HCT116 (cell line): ENCODE measurements around the gene B3GALT2. TPM values are rescaled to one million over a fixed set of nuclear protein-coding genes. Genes with fewer than 3 reads are reported as not detected.
A peak's percentile ranks its signal among the peaks of the same experiment; 100 is the strongest.

ENCODE experiments used
- ATAC-seq: fragments of 200-7000 bp; cut with Tn5 transposase; 2 replicates; pipeline ENCODE4 v1.9.1; 2020; ENCODE audit warnings: mild to moderate bottlenecking, moderate library complexity
- BruUV-seq: library from RNA; stranded (reverse); fragments of 400-500 nt; replicated peaks from 2 replicates; lab custom pipeline; 2021; lab: Mats Ljungman, UMichigan
- CTCF ChIA-PET: fragments of 300-600 bp; sonication (Branson Sonifier 250); formaldehyde crosslinking; loops from one replicate; lab custom pipeline; 2021; ENCODE audit warnings: antibody characterized with exemption; lab: Charles Lee
- POLR2A ChIA-PET: fragments of 300-600, 350-600 bp; sonication (Branson Sonifier 250); formaldehyde crosslinking; loops from one replicate; lab custom pipeline; 2021; ENCODE audit warnings: antibody characterized with exemption; lab: Charles Lee
- RAD21 ChIA-PET, 2 experiments: fragments of 300-600 bp; sonication (Branson Sonifier 250); formaldehyde crosslinking; loops; one replicate each; lab custom pipeline; 2023; ENCODE audit warnings: low total read pairs in 2 of 2; ENCODE audit not compliant: uncharacterized antibody in 2 of 2, unreplicated experiment in 2 of 2, low non-redundant PET in 1 of 2; lab: Charles Lee
- DNase-seq: peaks from one replicate; pipeline ENCODE4 v3.0.0-alpha.2; 2010; ENCODE audit warnings: low read depth, low spot score
- H2AFZ ChIP-seq: fragments of 200-600 bp; shearing (Covaris generic), sonication (generic); 2 replicates; pipeline ENCODE4 v1.6.1; 2017; ENCODE audit warnings: low read depth, mixed run types, mixed read lengths, antibody characterized with exemption, low read length; ENCODE audit not compliant: poor library complexity, severe bottlenecking
- H3K27ac ChIP-seq: 2 replicates; pipeline ENCODE4 v1.5.1; 2012; ENCODE audit warnings: low read depth, low read length
- H3K27me3 ChIP-seq: fragments of 200-600 bp; sonication (generic); 2 replicates; pipeline ENCODE4 v1.6.1; 2016; ENCODE audit warnings: mixed run types, low read length, mixed read lengths; ENCODE audit not compliant: insufficient read depth
- H3K36me3 ChIP-seq, 2 experiments: fragments of 200-500 bp in 1 of 2; fragments of 200-600 bp in 1 of 2; sonication (Bioruptor generic) in 1 of 2; sonication (generic) in 1 of 2; 2 replicates each; pipeline versions ENCODE4 v1.5.1 to v1.6.1; 2014 to 2016; ENCODE audit warnings: low read length in 2 of 2, inconsistent platforms in 1 of 2, mixed read lengths in 1 of 2, mixed run types in 1 of 2; ENCODE audit not compliant: insufficient read depth in 2 of 2, control insufficient read depth in 1 of 2
- H3K4me1 ChIP-seq, 2 experiments: fragments of 200-600 bp in 1 of 2; sonication (generic) in 1 of 2; 2 replicates each; pipeline versions ENCODE4 v1.5.1 to v1.6.1; 2012 to 2017; ENCODE audit warnings: low read length in 2 of 2, inconsistent platforms in 1 of 2, mild to moderate bottlenecking in 1 of 2, mixed read lengths in 1 of 2, mixed run types in 1 of 2, moderate library complexity in 1 of 2; ENCODE audit not compliant: insufficient read depth in 2 of 2, control insufficient read depth in 1 of 2
- H3K4me2 ChIP-seq: fragments of 200-600 bp; sonication (generic); 2 replicates; pipeline ENCODE4 v1.6.1; 2017; ENCODE audit warnings: mixed run types, low read length, mixed read lengths
- H3K4me3 ChIP-seq, 2 experiments: fragments of 200-600 bp in 1 of 2; sonication (generic) in 1 of 2; replicated peaks in 1 of 2; 2 replicates each; pipeline ENCODE4 v1.5.1; 2011 to 2016; ENCODE audit warnings: low read length in 2 of 2, control low read depth in 1 of 2, low read depth in 1 of 2, mild to moderate bottlenecking in 1 of 2, mixed read lengths in 1 of 2, mixed run types in 1 of 2
- H3K79me2 ChIP-seq: fragments of 200-600 bp; sonication (generic); 2 replicates; pipeline ENCODE4 v1.6.1; 2017; ENCODE audit warnings: mild to moderate bottlenecking, mixed run types, low read length, moderate library complexity, mixed read lengths; ENCODE audit not compliant: insufficient read depth
- H3K9ac ChIP-seq: fragments of 200-600 bp; sonication (generic); 2 replicates; pipeline ENCODE4 v1.6.1; 2016; ENCODE audit warnings: low read length, mixed read lengths
- H3K9me2 ChIP-seq: fragments of 200-600 bp; sonication (generic), shearing (Covaris generic); 2 replicates; pipeline ENCODE4 v1.6.1; 2017; ENCODE audit warnings: mixed run types, mild to moderate bottlenecking, moderate library complexity; ENCODE audit not compliant: insufficient read depth
- H3K9me3 ChIP-seq, 2 experiments: fragments of 200-500 bp in 1 of 2; fragments of 200-600 bp in 1 of 2; sonication (Bioruptor generic) in 1 of 2; sonication (generic) in 1 of 2; 2 replicates each; pipeline ENCODE4 v1.6.1; 2014 to 2017; ENCODE audit warnings: low read length in 2 of 2, mixed read lengths in 2 of 2, inconsistent platforms in 1 of 2, low read depth in 1 of 2, mild to moderate bottlenecking in 1 of 2, mixed run types in 1 of 2, moderate library complexity in 1 of 2; ENCODE audit not compliant: control insufficient read depth in 1 of 2, insufficient read depth in 1 of 2
- H4K20me1 ChIP-seq: fragments of 200-600 bp; sonication (generic), shearing (Covaris generic); 2 replicates; pipeline ENCODE4 v1.6.1; 2017; ENCODE audit warnings: mixed run types, mild to moderate bottlenecking, moderate library complexity; ENCODE audit not compliant: insufficient read depth
- CBX3 ChIP-seq: IDR thresholded peaks from 2 replicates; pipeline ENCODE4 v1.6.1; 2012; ENCODE audit warnings: low read depth
- CEBPB ChIP-seq: IDR thresholded peaks from 2 replicates; pipeline ENCODE4 v1.6.1; 2012; ENCODE audit warnings: low read depth
- CTCF ChIP-seq, 3 experiments: fragments of 200-600 bp in 1 of 3; sonication (generic) in 1 of 3; IDR thresholded peaks in 2 of 3; conservative IDR thresholded peaks in 1 of 3; 2 replicates each; pipeline ENCODE4 v1.5.1; 2012 to 2017; ENCODE audit warnings: low read depth in 2 of 3, low read length in 2 of 3, antibody characterized with exemption in 1 of 3, borderline replicate concordance in 1 of 3, control low read depth in 1 of 3, mild to moderate bottlenecking in 1 of 3, mixed read lengths in 1 of 3, mixed run types in 1 of 3, moderate library complexity in 1 of 3; ENCODE audit not compliant: insufficient read depth in 1 of 3
- ELF1 ChIP-seq: IDR thresholded peaks from 2 replicates; pipeline ENCODE4 v1.6.1; 2012; ENCODE audit warnings: low read depth, borderline replicate concordance
- EZH2 ChIP-seq: fragments of 200-600 bp; sonication (generic); IDR thresholded peaks from 2 replicates; pipeline ENCODE4 v1.6.1; 2017; ENCODE audit warnings: antibody characterized with exemption, mixed run types
- EZH2phosphoT487 ChIP-seq: fragments of 200-600 bp; IDR thresholded peaks from 2 replicates; pipeline ENCODE4 v1.6.1; 2018; ENCODE audit warnings: antibody characterized with exemption, borderline replicate concordance
- FOSL1 ChIP-seq: IDR thresholded peaks from 2 replicates; pipeline ENCODE4 v1.6.1; 2012; ENCODE audit warnings: low read depth
- RAD21 ChIP-seq: IDR thresholded peaks from 2 replicates; pipeline ENCODE4 v1.6.1; 2012; ENCODE audit warnings: low read depth, mild to moderate bottlenecking
- SP1 ChIP-seq: IDR thresholded peaks from 2 replicates; pipeline ENCODE4 v1.6.1; 2012; ENCODE audit warnings: low read depth
- SRF ChIP-seq: IDR thresholded peaks from 2 replicates; pipeline ENCODE4 v1.6.1; 2012; ENCODE audit warnings: low read depth
- ZFX ChIP-seq: fragments of 450-650 bp; IDR thresholded peaks from 2 replicates; pipeline ENCODE4 v1.6.1; 2017
- intact Hi-C: fragments of 100-400 bp; cut with micrococcal nuclease; formaldehyde crosslinking; loops from 2 replicates; pipeline ENCODE4 v1.10.0; 2022
- total RNA-seq: library from RNA; stranded (reverse); gene quantifications from one replicate; pipeline ENCODE4 v1.2.1, GENCODE V29; 2021; ENCODE audit not compliant: unreplicated experiment
- TF ChIP-seq, protein P1 (sequence below): IDR thresholded peaks from 2 replicates; pipeline ENCODE4 v1.6.1; 2012
- TF ChIP-seq, protein P2 (sequence below): IDR thresholded peaks from 2 replicates; pipeline ENCODE4 v1.6.1; 2012
- TF ChIP-seq, protein P3 (sequence below): IDR thresholded peaks from 2 replicates; pipeline ENCODE4 v1.6.1; 2011; ENCODE audit warnings: mild to moderate bottlenecking, low read length, moderate library complexity; ENCODE audit not compliant: insufficient replicate concordance; ENCODE audit errors: extremely low read depth

The B3GALT2 gene
- total RNA-seq, 1 experiment from 2014 or later, result 0.15 TPM

DNA sequence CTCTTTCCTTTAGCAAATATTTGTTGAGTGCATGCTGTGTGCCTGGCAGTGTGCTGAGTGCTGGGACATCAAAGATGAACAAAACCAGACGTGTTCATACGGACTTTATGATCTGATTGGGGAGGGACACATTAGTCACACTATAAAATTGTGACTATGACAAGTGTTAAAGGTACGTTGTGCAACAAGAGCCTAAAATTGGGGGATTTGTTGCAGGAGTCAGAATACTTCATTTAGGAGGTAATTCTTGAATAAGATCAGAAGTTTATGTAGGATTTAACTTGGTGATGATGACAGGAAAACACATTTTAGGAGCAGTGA lies 29.6 kb downstream of the B3GALT2 start:
- RAD21 ChIA-PET, result no interaction called here
- DNase-seq, result no peak

More for the DNA sequence above, 29.6 kb downstream of the B3GALT2 start:
- peaks cover 0 to 11% of the 10 kb centered on the region in 2 experiments; a peak in 2 of 4 replicates for H3K4me1 ChIP-seq
- no TSS peak for BruUV-seq
- H3K9me2 ChIP-seq, result no peaks in the 10 kb centered on the region
- intact Hi-C loops, result no loop called here
- no peak for TF ChIP-seq EZH2
- TF ChIP-seq CBX3, result no peak
- no peak for TF ChIP-seq ELF1
- no peak for TF ChIP-seq ZFX
- TF ChIP-seq, protein P1, sequence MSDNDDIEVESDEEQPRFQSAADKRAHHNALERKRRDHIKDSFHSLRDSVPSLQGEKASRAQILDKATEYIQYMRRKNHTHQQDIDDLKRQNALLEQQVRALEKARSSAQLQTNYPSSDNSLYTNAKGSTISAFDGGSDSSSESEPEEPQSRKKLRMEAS, result no peak
- no peak for TF ChIP-seq EZH2phosphoT487
- no peak for TF ChIP-seq CTCF (IDR thresholded peaks at IDR 0.05 in 2 of 3, conservative IDR thresholded peaks at IDR 0.05 in 1 of 3; ENCODE audit: borderline replicate concordance in 1 of 3, insufficient read depth in 1 of 3, low read depth in 2 of 3, low read length in 2 of 3)
- TF ChIP-seq, protein P2, sequence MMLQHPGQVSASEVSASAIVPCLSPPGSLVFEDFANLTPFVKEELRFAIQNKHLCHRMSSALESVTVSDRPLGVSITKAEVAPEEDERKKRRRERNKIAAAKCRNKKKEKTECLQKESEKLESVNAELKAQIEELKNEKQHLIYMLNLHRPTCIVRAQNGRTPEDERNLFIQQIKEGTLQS, result no peak
- TF ChIP-seq, protein P3, sequence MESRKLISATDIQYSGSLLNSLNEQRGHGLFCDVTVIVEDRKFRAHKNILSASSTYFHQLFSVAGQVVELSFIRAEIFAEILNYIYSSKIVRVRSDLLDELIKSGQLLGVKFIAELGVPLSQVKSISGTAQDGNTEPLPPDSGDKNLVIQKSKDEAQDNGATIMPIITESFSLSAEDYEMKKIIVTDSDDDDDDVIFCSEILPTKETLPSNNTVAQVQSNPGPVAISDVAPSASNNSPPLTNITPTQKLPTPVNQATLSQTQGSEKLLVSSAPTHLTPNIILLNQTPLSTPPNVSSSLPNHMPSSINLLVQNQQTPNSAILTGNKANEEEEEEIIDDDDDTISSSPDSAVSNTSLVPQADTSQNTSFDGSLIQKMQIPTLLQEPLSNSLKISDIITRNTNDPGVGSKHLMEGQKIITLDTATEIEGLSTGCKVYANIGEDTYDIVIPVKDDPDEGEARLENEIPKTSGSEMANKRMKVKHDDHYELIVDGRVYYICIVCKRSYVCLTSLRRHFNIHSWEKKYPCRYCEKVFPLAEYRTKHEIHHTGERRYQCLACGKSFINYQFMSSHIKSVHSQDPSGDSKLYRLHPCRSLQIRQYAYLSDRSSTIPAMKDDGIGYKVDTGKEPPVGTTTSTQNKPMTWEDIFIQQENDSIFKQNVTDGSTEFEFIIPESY, result no peak
- TF ChIP-seq SP1, result no peak
- no peak for TF ChIP-seq SRF
- no peak for TF ChIP-seq RAD21
- TF ChIP-seq FOSL1, result no peak
- TF ChIP-seq CEBPB, result no peak
- peak; percentile 67 for ATAC-seq
- H3K36me3 ChIP-seq, result peaks cover 6 to 12% of the 10 kb centered on the region in 2 experiments; a peak in 3 of 4 replicates
- H3K9ac ChIP-seq, result no peak overlapping the region
- peak overlapping the region; percentile 4; the same call in 1 of the 2 replicates for H3K4me2 ChIP-seq
- ChIA-PET CTCF (interaction anchor here (1.7 to 2.4 kb wide), 2 partner anchors 14 kb away, joined by 6 to 14 read pairs; no protein-coding TSS in a partner anchor), POLR2A (no interaction called here)
- no peak overlapping the region for H3K27ac ChIP-seq
- no peak overlapping the region for H3K4me3 ChIP-seq
- H3K9me3 ChIP-seq, result no peaks in the 10 kb centered on the region
- peaks cover 13% of the 10 kb centered on the region; the same call in 1 of the 2 replicates for H4K20me1 ChIP-seq
- no peaks in the 10 kb centered on the region for H3K27me3 ChIP-seq
- no peak overlapping the region for H2AFZ ChIP-seq
- H3K79me2 ChIP-seq, result peaks cover 66% of the 10 kb centered on the region
